Measurements from ENCODE around the gene PRICKLE1. TPM values are rescaled to one million over a fixed set of nuclear protein-coding genes. Genes with fewer than 3 reads are reported as not detected.

The PRICKLE1 gene
- total and polyA plus RNA-seq, 10 of the 15 experiments (the other 5 are each of a cell fraction or from before 2014, with no cell fraction given): 0.47 to 2.8 (median 0.86) TPM

- no peak overlapping the region for H3K9ac ChIP-seq (ENCODE audit: control insufficient read depth, insufficient read depth, low read length)
- intact Hi-C loops (cut with micrococcal nuclease; ENCODE audit: unreplicated experiment) (no loop called here), in situ Hi-C loops (cut with MboI) (no loop called here)
- H3K27me3 ChIP-seq (replicated peaks in 1 of 2; ENCODE audit: control insufficient read depth in 2 of 2, insufficient read depth in 2 of 2, low read length in 1 of 2): no peaks in the 10 kb centered on the region
- TF ChIP-seq ZNF384 (IDR thresholded peaks at IDR 0.05; ENCODE audit: borderline replicate concordance, low read depth, low read length) (no peak), ASH2L (IDR thresholded peaks at IDR 0.05; ENCODE audit: borderline replicate concordance, low read depth) (no peak), RAD51 (IDR thresholded peaks at IDR 0.05) (no peak), TAF1 (IDR thresholded peaks at IDR 0.05; ENCODE audit: borderline replicate concordance, low read depth, low read length) (no peak), CREB1 (IDR thresholded peaks at IDR 0.05; ENCODE audit: low read depth) (no peak), JUNB (IDR thresholded peaks at IDR 0.05) (no peak), TCF12 (IDR thresholded peaks at IDR 0.05; ENCODE audit: low read depth, low read length) (no peak), SMARCA5 (IDR thresholded peaks at IDR 0.05) (no peak), CREM (IDR thresholded peaks at IDR 0.05; ENCODE audit: low read depth) (no peak), BRCA1 (IDR thresholded peaks at IDR 0.05; ENCODE audit: low read depth, low read length) (no peak), FOXM1 (IDR thresholded peaks at IDR 0.05; ENCODE audit: low read depth, low read length) (no peak), ATF3 (IDR thresholded peaks at IDR 0.05; ENCODE audit: borderline replicate concordance, extremely low read depth, low read depth, low read length) (no peak), CEBPB (IDR thresholded peaks at IDR 0.05; ENCODE audit: borderline replicate concordance in 1 of 2, low read depth in 2 of 2, low read length in 2 of 2) (no peak), RAD21 (IDR thresholded peaks at IDR 0.05; ENCODE audit: insufficient read depth, low read depth, low read length) (no peak), MXI1 (IDR thresholded peaks at IDR 0.05; ENCODE audit: low read depth, low read length) (no peak), PAX8 (IDR thresholded peaks at IDR 0.05) (no peak), SMC3 (IDR thresholded peaks at IDR 0.05; ENCODE audit: borderline replicate concordance, low read length) (no peak)
- no peaks in the 10 kb centered on the region for H3K4me1 ChIP-seq (ENCODE audit: control insufficient read depth, insufficient read depth, low read length)
- no TSS peak for BruUV-seq (replicated peaks)
- no peaks in the 10 kb centered on the region for H3K9me3 ChIP-seq (replicated peaks; ENCODE audit: control insufficient read depth, insufficient read depth, low read length)
- POLR2A ChIA-PET: no interaction called here
- H3K4me2 ChIP-seq (ENCODE audit: control insufficient read depth, insufficient read depth): no peak overlapping the region
- ATAC-seq: no peak
- RAD21 ChIA-PET (ENCODE audit: unreplicated experiment): no interaction called here
- H3K27ac ChIP-seq (ENCODE audit: control insufficient read depth, insufficient read depth): no peak overlapping the region
- no peak overlapping the region for H2AFZ ChIP-seq (ENCODE audit: control insufficient read depth, low read depth, low read length)
- 80% methylated on average over 3 of the region's 3 CpGs for WGBS (ENCODE audit: insufficient coverage, insufficient replicate concordance, low lambda C conversion rate, missing lambda C conversion rate)
- H3K36me3 ChIP-seq (ENCODE audit: control insufficient read depth in 2 of 2, insufficient read depth in 2 of 2, low read length in 1 of 2): peaks cover 2 to 12% of the 10 kb centered on the region in 2 experiments; a peak in 3 of 4 replicates
- no peak for FAIRE-seq
- no peaks in the 10 kb centered on the region for H4K20me1 ChIP-seq (ENCODE audit: control insufficient read depth, insufficient read depth)
- DNase-seq (ENCODE audit: low read depth, low spot score): no peak
- SMC1A ChIA-PET (ENCODE audit: uncharacterized antibody, unreplicated experiment): interaction anchor here (1.0 kb wide), 1 partner anchor 21 kb away, joined by 3 read pairs; no protein-coding TSS in a partner anchor
- H3K79me2 ChIP-seq (ENCODE audit: control insufficient read depth, insufficient read depth, low read length): no peaks in the 10 kb centered on the region
- CTCF ChIA-PET: interaction anchor here (1.4 kb wide), 1 partner anchor 14 kb away, joined by 5 read pairs; no protein-coding TSS in a partner anchor
- no peak overlapping the region for H3K4me3 ChIP-seq
Observed at GRCh38 chr12:42447371-42447786, 142.2 kb downstream of the PRICKLE1 start.

All from GM12878 (cell line).